Measurements from ENCODE around the gene SLC8A2. TPM values are rescaled to one million over a fixed set of nuclear protein-coding genes. Genes with fewer than 3 reads are reported as not detected.

SLC8A2 gene
- total and polyA plus RNA-seq, 9 donors = 0.07 to 1.3 (median 0.39) TPM; not detected in 3

GRCh38 chr19:47491358-47492136 is 19.9 kb upstream of the SLC8A2 start:
- intact Hi-C loops (cut with DNase I) = loop anchor here in 1 of 4 donors (2.0 kb wide), 1 partner anchor 59 kb away; no protein-coding TSS in a partner anchor
- Histone ChIP-seq H3K27me3 (no peaks in the 10 kb centered on the region), H3K4me1 (ENCODE audit: insufficient read depth) (no peaks in the 10 kb centered on the region), H3K27ac (no peak overlapping the region), H3K4me3 (no peak overlapping the region), H3K9me3 (no peaks in the 10 kb centered on the region), H3K36me3 (no peaks in the 10 kb centered on the region)
- DNase-seq = no peak
- TF ChIP-seq CTCF (IDR thresholded peaks at IDR 0.05) = no peak
- no peak for TF ChIP-seq EP300 (IDR thresholded peaks at IDR 0.05)
- TF ChIP-seq POLR2A (IDR thresholded peaks at IDR 0.05) = no peak
- WGBS, 3 donors = 80 to 84% (median 80%) methylated on average over 22 of the region's 22 CpGs

- Histone ChIP-seq H3K4me1 (ENCODE audit: insufficient read depth) (no peaks in the 10 kb centered on the region), H3K27ac (no peak overlapping the region), H3K36me3 (no peaks in the 10 kb centered on the region), H3K4me3 (no peak overlapping the region), H3K9me3 (no peaks in the 10 kb centered on the region), H3K27me3 (no peaks in the 10 kb centered on the region)
- intact Hi-C loops (cut with DNase I) = no loop called here
- no peak for DNase-seq
- 52 to 59% (median 53%) methylated on average over 3 of the region's 3 CpGs for WGBS, 3 donors
- TF ChIP-seq CTCF (IDR thresholded peaks at IDR 0.05) (no peak), POLR2A (IDR thresholded peaks at IDR 0.05) (no peak), EP300 (IDR thresholded peaks at IDR 0.05) (no peak)
Observed at GRCh38 chr19:47490847-47491246, 19.2 kb upstream of the SLC8A2 start.

- H3K27ac ChIP-seq = no peak overlapping the region
- no peaks in the 10 kb centered on the region for H3K4me1 ChIP-seq (ENCODE audit: insufficient read depth)
- no peaks in the 10 kb centered on the region for H3K27me3 ChIP-seq
- H3K36me3 ChIP-seq = no peaks in the 10 kb centered on the region
- no peaks in the 10 kb centered on the region for H3K9me3 ChIP-seq
- no peak for DNase-seq
- WGBS, 3 donors = 78 to 83% (median 83%) methylated on average over 7 of the region's 7 CpGs
- intact Hi-C loops (cut with DNase I) = no loop called here
- TF ChIP-seq POLR2A (IDR thresholded peaks at IDR 0.05) = no peak
- no peak for TF ChIP-seq EP300 (IDR thresholded peaks at IDR 0.05)
- no peak for TF ChIP-seq CTCF (IDR thresholded peaks at IDR 0.05)
- no peak overlapping the region for H3K4me3 ChIP-seq
Observed at GRCh38 chr19:47490031-47490430, 18.3 kb upstream of the SLC8A2 start.

- Histone ChIP-seq H3K36me3 (no peaks in the 10 kb centered on the region), H3K27me3 (no peaks in the 10 kb centered on the region), H3K4me1 (ENCODE audit: insufficient read depth) (no peaks in the 10 kb centered on the region), H3K4me3 (no peak overlapping the region), H3K27ac (no peak overlapping the region), H3K9me3 (no peaks in the 10 kb centered on the region)
- DNase-seq = no peak
- WGBS, 3 donors = 72 to 80% (median 75%) methylated on average over 17 of the region's 17 CpGs
- TF ChIP-seq POLR2A (IDR thresholded peaks at IDR 0.05) (no peak), CTCF (IDR thresholded peaks at IDR 0.05) (no peak), EP300 (IDR thresholded peaks at IDR 0.05) (no peak)
- intact Hi-C loops (cut with DNase I) = no loop called here
Observed at GRCh38 chr19:47489072-47489914, 17.6 kb upstream of the SLC8A2 start.

Measured in ovary (tissue), 9 donors.